Psoas muscle (tissue), 8 donors: ENCODE data around the gene PPP1R9A. TPM values are rescaled to one million over a fixed set of nuclear protein-coding genes. Genes with fewer than 3 reads are reported as not detected.

Experiments
- ATAC-seq, 4 donors: fragments of 200-7000 bp; cut with Tn5 transposase; one replicate each; pipeline ENCODE4 v1.9.1; 2020; ENCODE audit warnings: moderate library complexity in 3 of 4, mild to moderate bottlenecking in 2 of 4
- DNase-seq, 2 donors: peaks; one replicate each; pipeline ENCODE4 v3.0.0-alpha.2; 2020
- H3K27ac ChIP-seq: fragments of 200-600 bp; one replicate; pipeline ENCODE4 v1.8.0; 2022
- H3K27me3 ChIP-seq, 3 donors: fragments of 200-600 bp in 1 of 3; one replicate each; pipeline versions ENCODE4 v1.6.1 to v1.8.0; 2013 to 2022; ENCODE audit warnings: low read length in 2 of 3, mild to moderate bottlenecking in 2 of 3, moderate library complexity in 1 of 3; ENCODE audit not compliant: insufficient read depth in 3 of 3
- H3K36me3 ChIP-seq, 2 donors: fragments of 200-600 bp in 1 of 2; one replicate each; pipeline versions ENCODE4 v1.6.1 to v1.8.0; 2013 to 2022; ENCODE audit warnings: low read depth in 1 of 2, mild to moderate bottlenecking in 1 of 2, moderate library complexity in 1 of 2; ENCODE audit not compliant: insufficient read depth in 1 of 2
- H3K4me1 ChIP-seq: fragments of 200-600 bp; one replicate; pipeline ENCODE4 v1.8.0; 2022
- H3K4me3 ChIP-seq: fragments of 200-600 bp; one replicate; pipeline ENCODE4 v1.8.0; 2022; ENCODE audit warnings: mild to moderate bottlenecking
- H3K9me3 ChIP-seq: fragments of 200-600 bp; one replicate; pipeline ENCODE4 v1.8.0; 2022
- WGBS, 3 donors: extraction: QIAGEN DNeasy Blood & Tissue Kit; methylation state at CpG; one replicate each; pipeline versions ENCODE4 v1.1.6 to v1.1.7; 2013; 5-methylcytosine and 5-hydroxymethylcytosine counted together
- intact Hi-C, 2 donors: fragments of 100-400 bp; cut with DNase I; formaldehyde crosslinking; loops; one replicate each; pipeline versions ENCODE4 v1.11.0 to v1.14.2; 2022
- polyA plus RNA-seq, 3 donors: library from polyadenylated mRNA; stranded (reverse); fragments of 200-250 nt; gene quantifications; one replicate each; pipeline ENCODE4 v1.2.3, GENCODE V29; 2013
- total RNA-seq, 4 donors: library from RNA; stranded (reverse); fragmentation: NEBNext Ultra II Directional in 2 of 4; extraction: Animal tissue kit (Norgen Biotek cat#: 25700) in 2 of 4; gene quantifications; one replicate each; pipeline versions ENCODE4 v1.2.1 to v1.2.4, GENCODE V29; 2021 to 2023
- TF ChIP-seq, protein P1 (sequence below): fragments of 200-600 bp; IDR thresholded peaks from one replicate; pipeline ENCODE4 v1.8.0; 2022; ENCODE audit warnings: antibody characterized with exemption
- donor health status: healthy with polysubstance abuse.
- donor health status: DM: no; HTN: no; CAD: no; lungs with moderate emphysema.
- donor health status: Bipolar disorder and iron deficiency.
- donor health status: healthy.
- donor health status: DM: yes; HTN: yes; CAD: no.
- donor health status: DM: no; HTN: no; CAD: no.
- donor health status: DM: no; HTN: no; CAD: no.
- donor health status: DM: yes; HTN: yes; CAD: no.

The PPP1R9A gene
- total and polyA plus RNA-seq, 7 donors = 1.1 to 18.6 (median 13.5) TPM

DNA sequence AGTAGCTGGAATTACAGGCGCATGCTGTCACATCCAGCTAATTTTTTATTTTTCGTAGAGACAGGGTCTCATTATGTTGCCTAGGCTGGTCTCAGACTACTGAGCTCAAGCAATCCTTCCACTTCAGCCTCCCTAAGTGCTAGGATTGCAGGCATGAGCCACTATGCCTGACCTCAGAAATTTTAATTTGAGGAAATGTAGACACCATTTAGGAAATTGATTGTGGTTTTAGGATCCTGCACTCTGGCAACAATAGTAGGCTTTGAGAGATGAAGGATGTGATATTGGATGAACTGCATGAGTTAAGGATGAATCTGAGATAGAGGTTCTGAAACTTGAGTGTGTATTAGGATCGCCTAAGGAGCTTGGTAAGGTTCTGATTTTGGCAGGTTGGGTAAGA lies 66.5 kb downstream of the PPP1R9A start:
- intact Hi-C loops = no loop called here
- DNase-seq (no peak), ATAC-seq (no peak)
- no peaks in the 10 kb centered on the region for H3K27me3 ChIP-seq
- H3K4me1 ChIP-seq = peaks cover 37% of the 10 kb centered on the region
- no peaks in the 10 kb centered on the region for H3K36me3 ChIP-seq
- H3K27ac ChIP-seq = no peak overlapping the region
- no peaks in the 10 kb centered on the region for H3K9me3 ChIP-seq
- TF ChIP-seq, protein P1, sequence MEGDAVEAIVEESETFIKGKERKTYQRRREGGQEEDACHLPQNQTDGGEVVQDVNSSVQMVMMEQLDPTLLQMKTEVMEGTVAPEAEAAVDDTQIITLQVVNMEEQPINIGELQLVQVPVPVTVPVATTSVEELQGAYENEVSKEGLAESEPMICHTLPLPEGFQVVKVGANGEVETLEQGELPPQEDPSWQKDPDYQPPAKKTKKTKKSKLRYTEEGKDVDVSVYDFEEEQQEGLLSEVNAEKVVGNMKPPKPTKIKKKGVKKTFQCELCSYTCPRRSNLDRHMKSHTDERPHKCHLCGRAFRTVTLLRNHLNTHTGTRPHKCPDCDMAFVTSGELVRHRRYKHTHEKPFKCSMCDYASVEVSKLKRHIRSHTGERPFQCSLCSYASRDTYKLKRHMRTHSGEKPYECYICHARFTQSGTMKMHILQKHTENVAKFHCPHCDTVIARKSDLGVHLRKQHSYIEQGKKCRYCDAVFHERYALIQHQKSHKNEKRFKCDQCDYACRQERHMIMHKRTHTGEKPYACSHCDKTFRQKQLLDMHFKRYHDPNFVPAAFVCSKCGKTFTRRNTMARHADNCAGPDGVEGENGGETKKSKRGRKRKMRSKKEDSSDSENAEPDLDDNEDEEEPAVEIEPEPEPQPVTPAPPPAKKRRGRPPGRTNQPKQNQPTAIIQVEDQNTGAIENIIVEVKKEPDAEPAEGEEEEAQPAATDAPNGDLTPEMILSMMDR = no peak
- 86 to 91% (median 88%) methylated on average over 3 of the region's 3 CpGs for WGBS, 3 donors
- H3K4me3 ChIP-seq = no peak overlapping the region

GRCh38 chr7:94974423-94974822 lies 67.0 kb downstream of the PPP1R9A start:
- 54 to 65% (median 64%) methylated on average over 4 of the region's 4 CpGs for WGBS, 3 donors
- DNase-seq (no peak), ATAC-seq (no peak)
- H3K4me3 ChIP-seq = no peak overlapping the region
- no peaks in the 10 kb centered on the region for H3K27me3 ChIP-seq
- H3K4me1 ChIP-seq = peaks cover 37% of the 10 kb centered on the region
- no peaks in the 10 kb centered on the region for H3K9me3 ChIP-seq
- TF ChIP-seq, protein P1 = no peak
- no peaks in the 10 kb centered on the region for H3K36me3 ChIP-seq
- no peak overlapping the region for H3K27ac ChIP-seq
- intact Hi-C loops = no loop called here

DNA sequence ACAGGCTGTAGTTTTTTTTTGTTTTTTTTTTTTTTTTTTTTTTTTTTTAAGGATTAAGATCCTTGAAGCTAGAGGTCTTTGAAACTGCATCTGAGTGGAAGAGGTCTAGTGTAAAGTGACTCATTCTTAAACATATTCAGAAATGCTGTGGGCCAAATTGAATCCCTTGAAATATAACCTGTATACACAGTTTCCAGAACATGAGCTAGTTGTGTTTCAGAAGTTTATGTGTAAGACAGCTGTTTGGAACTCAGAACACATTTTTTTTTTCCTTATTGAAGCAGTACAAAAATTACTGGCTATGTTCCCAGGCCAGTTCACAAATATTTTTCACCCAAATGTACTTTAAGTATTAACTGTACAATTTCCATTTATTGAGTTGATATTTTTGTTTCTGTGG lies 67.9 kb downstream of the PPP1R9A start:
- Histone ChIP-seq H3K36me3 (no peaks in the 10 kb centered on the region), H3K4me1 (peaks cover 37% of the 10 kb centered on the region), H3K27me3 (no peaks in the 10 kb centered on the region), H3K4me3 (no peak overlapping the region), H3K27ac (no peak overlapping the region), H3K9me3 (no peaks in the 10 kb centered on the region)
- DNase-seq = no peak
- peak in 2 of 4 donors; percentile 53 to 58 for ATAC-seq
- intact Hi-C loops = no loop called here
- TF ChIP-seq, protein P1 = no peak

- no peaks in the 10 kb centered on the region for H3K36me3 ChIP-seq
- H3K4me3 ChIP-seq = no peak overlapping the region
- DNase-seq (no peak), ATAC-seq (no peak)
- H3K27me3 ChIP-seq = no peaks in the 10 kb centered on the region
- H3K27ac ChIP-seq = no peak overlapping the region
- TF ChIP-seq, protein P1 = no peak
- intact Hi-C loops = no loop called here
- WGBS, 3 donors = 81 to 88% (median 82%) methylated on average over 6 of the region's 6 CpGs
- H3K9me3 ChIP-seq = peaks cover 4% of the 10 kb centered on the region
- peaks cover 7% of the 10 kb centered on the region for H3K4me1 ChIP-seq
These were observed 73.2 kb downstream of the PPP1R9A start for GRCh38 chr7:94980418-94981142.

DNA sequence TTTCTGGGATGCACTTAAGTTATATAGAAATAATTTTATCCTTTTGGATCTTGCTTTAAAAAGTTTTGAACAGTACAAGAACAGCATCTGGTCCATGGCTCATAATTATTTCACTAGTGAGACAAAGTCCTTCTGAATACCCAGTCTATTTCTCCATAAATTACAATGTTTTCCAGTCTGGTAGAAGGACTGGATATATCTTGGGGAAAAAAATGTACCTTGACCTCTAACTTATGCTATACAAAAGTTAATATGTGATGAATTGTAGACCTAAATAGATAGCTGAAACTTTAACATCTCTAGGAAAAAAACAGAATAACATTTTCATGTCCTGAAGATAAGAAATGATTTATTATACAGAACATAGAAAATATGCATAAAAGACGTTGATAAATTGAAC lies 88.5 kb downstream of the PPP1R9A start:
- Histone ChIP-seq H3K27ac (no peak overlapping the region), H3K9me3 (no peaks in the 10 kb centered on the region), H3K4me3 (no peak overlapping the region), H3K36me3 (no peaks in the 10 kb centered on the region), H3K4me1 (peaks cover 13% of the 10 kb centered on the region), H3K27me3 (no peaks in the 10 kb centered on the region)
- no peak for ATAC-seq
- 81 to 88% (median 88%) methylated on average over 1 of the region's 1 CpG for WGBS, 3 donors
- intact Hi-C loops = no loop called here
- TF ChIP-seq, protein P1 = no peak
- DNase-seq = no peak
